ENCODE measurements around the gene RALGPS1.
A peak's percentile ranks its signal among the peaks of the same experiment; 100 is the strongest.

The RALGPS1 gene

GRCh38 chr9:127241354-127241753, 326.8 kb downstream of the RALGPS1 start:
- no peak for DNase-seq

- DNase-seq = peak; percentile 93
Measured at GRCh38 chr9:127244609-127245601, 330.3 kb downstream of the RALGPS1 start.

- DNase-seq = no peak
Measured at GRCh38 chr9:127245637-127246164, 331.1 kb downstream of the RALGPS1 start.

GRCh38 chr9:127248241-127248640, 333.7 kb downstream of the RALGPS1 start:
- DNase-seq = no peak

- DNase-seq = no peak
Measured at GRCh38 chr9:127249877-127250276, 335.3 kb downstream of the RALGPS1 start.

GRCh38 chr9:127250896-127251391, 336.4 kb downstream of the RALGPS1 start:
- DNase-seq = no peak

- no peak for DNase-seq
Measured at GRCh38 chr9:127252410-127253318, 338.1 kb downstream of the RALGPS1 start.

- DNase-seq = no peak
Measured at GRCh38 chr9:127253446-127253845, 338.9 kb downstream of the RALGPS1 start.

GRCh38 chr9:127255692-127256091, 341.1 kb downstream of the RALGPS1 start:
- no peak for DNase-seq

- no peak for DNase-seq
Measured at GRCh38 chr9:127256324-127256723, 341.7 kb downstream of the RALGPS1 start.

GRCh38 chr9:127258606-127259471, 344.3 kb downstream of the RALGPS1 start:
- DNase-seq = no peak

- no peak for DNase-seq
Measured at GRCh38 chr9:127262602-127263001, 348.0 kb downstream of the RALGPS1 start.

GRCh38 chr9:127263237-127263636, 348.7 kb downstream of the RALGPS1 start:
- no peak for DNase-seq

GRCh38 chr9:127263664-127264063, 349.1 kb downstream of the RALGPS1 start:
- no peak for DNase-seq

GRCh38 chr9:127264462-127265219, 350.1 kb downstream of the RALGPS1 start, which contains the start of gene GARNL3:
TSS of gene GARNL3 (plus strand) at chr9:127264774. CDS start at chr9:127264878, 104 bp downstream.
- DNase-seq = no peak

- no peak for DNase-seq
Measured at GRCh38 chr9:127267793-127268525, 353.4 kb downstream of the RALGPS1 start.

- DNase-seq = no peak
Measured at GRCh38 chr9:127269449-127269848, 354.9 kb downstream of the RALGPS1 start.

Measured in activated T-cell treated with anti-CD3 and anti-CD28 coated beads, Interleukin-2, amount 50 U/mL, for 1 hour (primary cell).